TTC549 (cell line): ENCODE results near the gene IFT122.

Experiments used
- FAIRE-seq: peaks from 2 replicates; lab custom pipeline; 2012; peaks lifted over from hg19 to GRCh38; lab: Jason Lieb, UNC

IFT122 gene

GRCh38 chr3:129441215-129441614 is 1.2 kb downstream of the IFT122 start:
- no peak for FAIRE-seq

- FAIRE-seq: no peak
Measured at GRCh38 chr3:129441782-129442181, 1.8 kb downstream of the IFT122 start.

- no peak for FAIRE-seq
Measured at GRCh38 chr3:129442486-129442885, 2.5 kb downstream of the IFT122 start.

- FAIRE-seq: no peak
Measured at GRCh38 chr3:129442947-129443346, 2.9 kb downstream of the IFT122 start.

GRCh38 chr3:129445471-129445870 is 5.4 kb downstream of the IFT122 start:
- FAIRE-seq: no peak

- no peak for FAIRE-seq
Measured at GRCh38 chr3:129446926-129447325, 6.9 kb downstream of the IFT122 start.

- no peak for FAIRE-seq
Measured at GRCh38 chr3:129448186-129448895, 8.3 kb downstream of the IFT122 start.

GRCh38 chr3:129449279-129450115 is 9.5 kb downstream of the IFT122 start:
- no peak for FAIRE-seq

GRCh38 chr3:129453732-129454131 is 13.7 kb downstream of the IFT122 start:
- no peak for FAIRE-seq

- FAIRE-seq: no peak
Measured at GRCh38 chr3:129460155-129460554, 20.1 kb downstream of the IFT122 start.

- FAIRE-seq: no peak
Measured at GRCh38 chr3:129460572-129460971, 20.5 kb downstream of the IFT122 start.

GRCh38 chr3:129461022-129461421 is 21.0 kb downstream of the IFT122 start:
- FAIRE-seq: no peak

- no peak for FAIRE-seq
Measured at GRCh38 chr3:129461461-129462146, 21.6 kb downstream of the IFT122 start.

GRCh38 chr3:129462361-129462968 is 22.4 kb downstream of the IFT122 start:
- FAIRE-seq: no peak

- no peak for FAIRE-seq
Measured at GRCh38 chr3:129463094-129463493, 23.1 kb downstream of the IFT122 start.

- no peak for FAIRE-seq
Measured at GRCh38 chr3:129463716-129464115, 23.7 kb downstream of the IFT122 start.

GRCh38 chr3:129467932-129468331 is 27.9 kb downstream of the IFT122 start:
- FAIRE-seq: no peak

GRCh38 chr3:129469026-129469425 is 29.0 kb downstream of the IFT122 start:
- FAIRE-seq: no peak

GRCh38 chr3:129470861-129471260 is 30.8 kb downstream of the IFT122 start:
- no peak for FAIRE-seq

GRCh38 chr3:129473067-129473768 is 33.2 kb downstream of the IFT122 start:
- FAIRE-seq: no peak

GRCh38 chr3:129473769-129474152 is 33.7 kb downstream of the IFT122 start:
- FAIRE-seq: no peak
